DMS153 treated with DMSO at 0.1 percent for 48 hours (cell line): ENCODE data around the gene C19orf38.
A peak's percentile ranks its signal among the peaks of the same experiment; 100 is the strongest.
"Not testable (repeated sequence)": the region's sequence is repeated elsewhere in the genome, so short reads cannot be mapped to it uniquely, and the experiment has no call there.

Experiments used
- DNase-seq: peaks from one replicate; lab custom pipeline; 2025; ENCODE audit not compliant: unreplicated experiment; lab: John Stamatoyannopoulos, UW

C19orf38 gene

DNA sequence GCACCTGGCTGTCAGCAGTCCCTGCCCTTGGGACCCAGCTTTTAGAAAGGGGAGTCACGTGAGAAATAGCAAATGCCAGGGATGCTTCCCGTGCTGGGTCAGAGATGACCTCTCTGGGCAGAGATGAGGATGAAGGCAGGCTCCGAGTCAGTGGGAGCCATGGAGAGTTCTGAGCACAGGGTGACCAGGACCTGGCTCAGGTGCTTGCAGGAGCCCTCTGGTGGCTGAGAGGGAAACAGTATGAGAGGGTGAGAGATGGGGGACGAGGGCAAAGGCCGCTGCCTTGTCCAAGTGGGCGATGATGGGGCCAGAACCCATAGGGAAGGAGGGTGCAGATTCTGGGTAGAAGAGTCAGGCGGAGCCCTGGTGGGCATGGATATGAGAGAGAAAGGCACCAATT lies 28.0 kb upstream of the C19orf38 start:
- DNase-seq = no peak

DNA sequence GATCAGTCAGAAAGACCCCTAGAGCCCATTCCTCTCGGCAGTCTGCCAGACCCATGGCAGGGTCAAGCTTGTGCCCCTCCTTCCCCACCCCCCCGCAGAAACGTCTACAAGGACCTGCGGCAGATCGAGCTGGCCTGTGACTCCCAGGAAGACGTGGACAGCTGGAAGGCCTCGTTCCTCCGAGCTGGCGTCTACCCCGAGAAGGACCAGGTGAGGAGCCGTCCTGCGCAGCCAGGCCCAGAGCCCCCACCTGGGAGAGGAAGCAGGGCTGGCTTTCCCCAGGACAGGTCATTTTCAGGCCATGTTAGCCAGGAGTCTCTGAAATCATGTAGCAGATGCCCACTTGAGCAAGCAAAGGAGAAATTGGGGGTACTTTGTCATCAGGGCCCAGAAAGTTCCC lies 24.5 kb upstream of the C19orf38 start:
- no peak for DNase-seq

DNA sequence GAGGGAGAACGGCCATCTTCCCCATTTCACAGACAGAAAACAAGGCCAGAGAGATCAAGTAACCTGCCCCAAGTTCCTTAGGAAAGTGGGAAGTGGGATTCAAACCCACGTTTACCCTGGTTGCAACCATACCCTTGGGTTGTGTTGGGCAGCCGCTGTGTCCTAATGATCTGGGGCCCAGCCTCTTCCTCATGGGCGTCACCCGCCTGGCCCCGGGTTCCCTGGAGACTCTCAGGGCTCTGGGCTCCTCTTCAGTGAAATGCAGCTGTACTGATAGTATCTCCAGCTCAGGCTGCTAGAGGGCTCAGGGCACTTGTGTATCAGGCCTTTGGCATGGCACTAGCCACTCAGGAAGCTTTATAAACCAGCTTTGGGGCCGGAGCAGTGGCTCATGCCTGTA lies 22.0 kb upstream of the C19orf38 start:
- DNase-seq = no peak

DNA sequence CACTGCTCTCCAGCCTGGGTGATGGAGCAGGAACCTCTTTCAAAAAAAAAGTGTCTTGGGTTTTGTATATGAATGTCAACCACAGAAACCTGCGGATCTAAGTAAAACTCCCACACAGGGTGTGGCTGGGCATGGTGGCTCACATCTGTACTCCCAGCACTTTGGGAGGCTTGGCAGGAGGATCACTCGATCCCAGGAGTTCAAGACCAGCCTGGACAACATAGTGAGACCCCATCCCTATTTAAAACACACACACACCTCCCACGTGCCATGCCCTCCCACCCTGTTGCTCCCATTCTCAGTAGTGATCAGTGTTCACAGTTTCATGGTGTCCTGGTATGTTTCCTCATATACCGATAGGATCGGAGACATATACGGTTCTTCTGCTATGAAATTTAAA lies 21.4 kb upstream of the C19orf38 start:
- DNase-seq = no peak

DNA sequence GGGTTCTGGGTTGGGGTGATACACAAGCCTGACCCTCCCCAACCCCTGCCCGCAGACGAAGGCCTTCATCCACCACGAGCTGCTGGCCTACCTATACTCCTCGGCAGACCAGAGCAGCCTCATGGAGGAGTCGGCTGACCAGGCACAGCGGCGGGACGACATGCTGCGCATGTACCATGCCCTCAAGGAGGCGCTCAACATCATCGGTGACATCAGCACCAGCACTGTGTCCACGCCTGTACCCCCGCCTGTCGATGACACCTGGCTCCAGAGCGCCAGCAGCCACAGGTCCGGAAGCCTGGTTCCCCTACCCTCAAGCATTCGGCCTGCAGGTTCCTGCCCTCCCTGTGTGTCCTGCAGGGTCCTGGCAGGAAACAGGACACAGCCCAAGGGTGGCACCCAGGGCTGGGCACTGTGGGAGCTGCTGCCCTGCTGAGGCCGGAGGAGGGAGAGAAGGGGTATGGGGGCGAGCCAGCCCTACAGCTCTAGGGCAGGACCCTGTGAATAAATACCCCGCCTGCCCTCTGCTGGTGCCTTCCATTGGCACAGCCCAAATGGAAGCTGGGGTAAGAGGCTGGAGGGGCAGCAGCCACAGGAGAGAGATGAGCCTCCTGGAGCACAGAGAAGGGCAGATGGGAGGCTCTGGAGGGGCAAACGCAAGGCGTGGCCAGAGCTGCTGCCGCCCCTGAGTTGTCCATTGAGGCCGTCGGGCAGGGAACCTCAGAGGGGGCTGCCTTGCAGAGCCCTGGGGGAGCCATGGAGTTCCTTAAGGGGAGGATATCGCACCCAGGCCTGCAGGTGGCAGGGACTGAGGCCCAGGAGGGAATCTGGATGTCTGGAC lies 19.0 kb upstream of the C19orf38 start:
- DNase-seq = no peak

DNA sequence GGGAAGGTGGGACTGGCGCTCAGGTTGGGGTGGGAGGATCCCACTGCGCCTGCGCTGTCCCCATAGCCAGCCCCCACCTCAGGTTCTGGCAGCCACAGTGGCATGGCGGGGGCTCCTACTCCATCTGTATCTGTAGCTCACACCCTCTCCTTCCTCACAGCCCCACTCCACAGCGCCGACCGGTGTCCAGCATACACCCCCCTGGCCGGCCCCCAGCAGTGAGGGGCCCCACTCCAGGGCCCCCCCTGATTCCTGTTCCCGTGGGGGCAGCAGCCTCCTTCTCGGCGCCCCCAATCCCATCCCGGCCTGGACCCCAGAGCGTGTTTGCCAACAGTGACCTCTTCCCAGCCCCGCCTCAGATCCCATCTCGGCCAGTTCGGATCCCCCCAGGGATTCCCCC lies 18.2 kb upstream of the C19orf38 start:
- no peak for DNase-seq

DNA sequence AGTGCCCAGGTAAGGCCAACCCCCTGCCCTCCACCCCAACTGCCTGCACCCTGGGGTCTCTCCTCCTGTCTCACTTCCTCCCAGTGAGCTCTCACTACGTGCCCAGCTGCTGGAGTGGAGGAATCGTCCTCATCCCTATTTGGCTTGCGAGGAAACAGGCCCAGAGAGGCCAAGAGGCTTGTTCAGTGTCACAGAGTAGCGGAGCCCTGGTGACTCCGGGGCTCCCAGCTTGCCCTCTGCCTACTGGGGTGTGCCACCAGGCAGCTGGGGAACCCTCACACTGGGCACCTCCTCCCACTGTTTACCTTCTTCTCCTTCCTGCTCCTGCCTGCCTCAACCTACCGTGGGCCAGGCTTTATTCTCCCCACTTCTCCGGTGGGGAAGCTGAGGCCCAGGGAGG lies 17.8 kb upstream of the C19orf38 start:
- no peak for DNase-seq

DNA sequence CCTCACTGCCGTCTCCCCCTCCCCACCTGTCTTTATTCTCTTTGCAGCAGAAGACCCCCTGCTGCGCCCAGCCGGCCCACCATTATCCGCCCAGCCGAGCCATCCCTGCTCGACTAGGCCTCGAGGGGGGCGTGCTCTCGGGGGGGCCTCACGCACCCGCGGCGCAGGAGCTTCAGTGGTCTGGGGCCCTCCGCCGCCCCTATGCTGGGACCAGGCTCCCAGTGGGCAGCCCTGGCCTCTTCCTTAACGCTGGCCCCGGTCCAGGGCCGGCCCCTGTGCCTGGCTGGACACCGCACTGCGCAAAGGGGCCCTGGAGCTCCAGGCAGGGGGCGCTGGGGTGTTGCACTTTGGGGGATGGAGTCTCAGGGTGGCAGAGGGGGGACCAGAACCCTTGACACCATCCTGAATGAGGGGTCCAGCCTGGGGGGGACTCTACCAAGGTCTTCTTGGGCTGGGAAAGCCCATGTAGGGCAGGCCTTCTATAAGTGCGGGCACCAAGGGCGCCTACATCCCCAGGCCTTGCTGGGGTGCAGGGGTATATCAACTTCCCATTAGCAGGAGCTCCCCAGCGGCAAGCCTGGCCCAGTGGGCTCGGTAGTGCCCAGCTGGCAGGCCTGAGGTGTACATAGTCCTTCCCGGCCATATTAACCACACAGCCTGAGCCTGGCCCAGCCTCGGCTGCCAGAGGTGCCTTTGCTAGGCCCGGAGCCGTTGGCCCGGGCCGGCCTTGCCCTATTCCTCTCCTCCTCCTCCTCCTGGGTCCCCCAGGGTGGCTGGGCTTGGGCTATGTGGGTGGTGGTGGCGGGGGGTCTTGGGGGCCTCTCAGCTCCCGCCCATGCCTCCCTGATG lies 17.1 kb upstream of the C19orf38 start:
- no peak for DNase-seq

DNA sequence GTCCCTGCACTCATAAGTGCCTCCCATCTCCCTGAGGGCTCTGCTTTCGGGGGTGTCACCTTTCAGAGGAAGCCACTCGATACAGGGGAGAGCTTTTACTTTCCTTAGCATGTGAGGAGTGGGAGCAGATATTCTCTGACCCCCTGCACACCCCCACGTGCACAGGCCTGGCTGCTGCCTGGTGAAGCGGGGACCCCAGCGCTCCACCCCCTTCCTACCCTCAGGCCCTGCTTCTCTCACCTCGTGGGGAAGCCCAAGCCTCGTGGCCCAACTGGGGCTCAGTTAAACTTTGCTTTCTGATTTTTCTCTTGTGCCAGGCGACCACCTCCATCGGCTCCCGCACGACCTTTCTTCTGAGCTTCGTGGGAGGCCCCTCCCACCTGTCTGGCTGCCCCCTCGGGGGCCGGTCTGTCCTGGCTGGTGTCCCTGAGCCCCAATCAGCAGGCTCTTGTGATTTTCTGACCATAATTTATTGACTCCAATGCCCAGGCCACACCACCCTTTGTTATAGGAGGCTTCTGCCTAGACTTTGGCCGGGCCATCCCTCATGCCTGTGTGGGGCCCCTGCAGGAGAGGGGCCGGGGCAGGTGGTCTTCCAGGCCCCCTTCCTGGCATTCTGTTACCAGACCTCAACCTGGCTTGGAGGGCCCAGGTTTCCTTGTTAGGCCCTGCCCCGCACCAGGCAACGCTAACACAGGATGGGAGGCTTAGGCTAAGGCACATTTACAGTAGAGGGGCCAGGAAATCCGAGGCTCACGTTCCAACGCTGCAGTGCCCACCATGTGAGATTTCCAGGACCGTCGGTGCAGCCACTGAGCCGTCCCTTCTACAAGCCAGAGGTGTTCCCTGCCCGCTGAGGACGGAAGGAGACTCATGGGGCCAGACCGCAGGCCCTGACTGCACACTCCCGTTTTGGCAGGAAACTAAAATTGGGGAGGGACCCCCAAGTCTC lies 16.0 kb upstream of the C19orf38 start:
- no peak for DNase-seq

DNA sequence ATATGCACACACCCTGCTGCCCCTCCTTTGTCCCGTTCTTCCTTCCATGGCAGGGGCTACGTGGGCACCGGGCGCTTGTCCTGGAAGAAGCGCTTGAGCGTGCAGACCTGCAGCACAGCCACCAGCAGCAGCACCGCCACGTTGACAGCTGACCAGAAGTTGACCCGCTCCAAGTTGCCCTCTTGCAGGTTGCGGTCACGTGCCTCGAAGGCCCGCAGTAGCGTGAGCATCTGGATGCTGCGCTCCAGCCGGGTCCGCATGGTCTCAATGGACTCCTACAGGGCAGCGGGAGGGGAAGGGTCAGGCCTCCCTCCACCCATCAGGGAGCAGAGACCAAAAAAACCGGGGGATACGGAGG lies 15.3 kb upstream of the C19orf38 start:
- no peak for DNase-seq

DNA sequence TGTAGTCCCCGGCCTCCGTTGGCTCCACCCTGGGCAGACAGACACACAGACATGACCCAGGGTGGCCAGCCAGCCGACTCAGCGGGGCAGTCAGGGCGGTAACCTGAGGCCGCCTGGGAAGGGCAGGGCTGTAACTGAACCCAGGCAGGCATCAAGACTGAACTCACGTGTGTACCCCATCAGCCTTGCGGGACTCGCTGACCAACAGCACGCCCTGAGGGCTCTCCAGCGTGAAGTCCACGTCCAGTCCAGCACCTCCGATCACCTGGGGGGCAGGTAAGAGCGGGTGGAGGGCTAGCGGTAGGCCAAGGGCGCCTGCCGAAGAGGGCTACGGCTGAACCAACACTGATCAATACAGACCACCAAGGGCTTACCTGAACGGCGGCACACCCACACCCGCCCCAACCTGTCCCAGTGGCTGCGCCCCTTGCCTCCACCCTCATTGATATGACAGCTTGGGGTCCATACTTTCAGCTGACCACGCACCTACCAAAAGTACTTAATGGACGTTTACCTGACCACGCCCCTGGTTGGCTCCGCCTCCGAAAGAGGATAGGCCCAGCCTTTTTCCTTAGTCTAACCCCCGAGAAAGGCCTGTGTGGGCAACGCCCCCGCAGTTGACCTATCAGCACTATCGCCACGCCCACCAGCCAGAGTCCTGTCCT lies 13.0 kb upstream of the C19orf38 start:
- no peak for DNase-seq

DNA sequence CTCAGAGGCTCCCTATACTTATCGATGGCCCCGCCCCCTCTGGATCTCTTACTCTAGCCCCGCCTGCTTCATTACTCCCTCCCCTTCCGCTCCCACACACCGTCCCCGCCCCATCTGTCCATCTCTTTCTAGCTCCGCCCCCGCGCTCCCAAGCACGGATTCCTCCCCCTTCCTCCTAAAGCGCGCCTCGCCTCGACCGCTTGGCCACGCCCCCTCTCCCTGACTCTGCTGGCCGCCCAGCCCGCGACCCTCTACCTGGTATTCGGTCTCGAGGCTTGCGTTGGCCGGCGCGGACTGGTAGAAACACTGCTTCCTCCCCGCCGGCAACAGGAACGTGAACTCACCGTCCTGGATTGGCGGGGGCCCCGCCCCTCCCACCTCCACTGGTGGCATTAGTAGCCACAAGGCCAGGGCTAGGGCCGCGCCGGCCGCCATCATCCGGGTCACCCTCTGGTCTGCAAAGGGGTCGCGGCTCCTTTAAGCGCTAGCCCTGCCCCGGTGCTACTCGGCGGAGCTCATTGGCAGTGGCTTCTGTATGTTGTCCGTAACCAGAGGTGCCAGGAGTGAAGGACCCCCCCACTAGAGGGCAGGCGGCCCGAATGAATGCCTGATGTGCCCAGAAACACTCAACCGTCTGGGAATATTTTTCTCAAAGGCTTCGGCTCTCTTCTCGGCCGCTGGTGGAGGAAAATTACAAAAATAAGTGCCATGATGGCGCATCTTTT lies 12.3 kb upstream of the C19orf38 start, which contains the start of gene TMED1:
TSS of gene TMED1 (minus strand) at position 459 of the 725 bp plus-strand sequence. CDS start at position 438, 21 bp downstream.
- peak; percentile 99 for DNase-seq

DNA sequence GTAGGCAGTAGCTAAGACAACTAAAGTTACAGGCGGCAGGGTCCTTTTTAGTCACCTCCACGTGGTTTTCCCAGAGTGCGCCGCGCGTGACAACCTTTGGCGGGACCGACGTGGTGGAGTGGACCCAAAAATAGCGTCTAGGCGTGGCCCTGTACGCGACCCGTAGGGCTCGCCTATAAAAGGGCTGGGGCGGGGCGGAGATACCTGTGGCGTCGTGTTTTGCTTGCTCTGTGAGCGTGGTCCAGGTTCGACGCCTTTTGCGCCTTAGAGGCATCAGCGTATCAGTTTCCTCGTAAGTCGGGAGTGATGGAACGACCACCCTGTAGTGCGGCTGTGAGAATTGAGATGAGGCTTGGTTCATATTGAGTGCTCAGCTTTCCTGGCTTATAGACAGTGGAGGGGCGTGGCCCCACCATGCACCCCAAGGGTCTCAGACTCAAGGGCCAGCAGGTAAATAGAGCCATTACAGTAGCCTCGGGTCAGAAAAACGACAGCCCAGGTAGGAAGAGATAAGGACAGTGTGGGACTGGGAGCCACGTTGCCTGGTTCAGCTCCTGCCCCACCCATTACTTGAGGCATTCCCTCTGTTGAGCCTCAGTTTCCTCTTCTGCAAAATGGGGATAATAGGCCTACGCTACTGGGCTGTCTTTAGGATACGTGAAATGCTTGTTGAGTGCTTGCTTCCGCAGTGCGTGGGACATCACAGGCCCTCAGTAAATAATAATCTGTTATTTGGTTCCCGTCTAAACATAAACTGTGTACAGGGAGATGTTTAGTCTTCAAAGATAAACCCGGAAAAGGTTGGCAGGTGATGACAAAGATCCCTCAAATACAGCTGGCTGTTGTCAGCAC lies 11.5 kb upstream of the C19orf38 start:
- peak; percentile 92 for DNase-seq

DNA sequence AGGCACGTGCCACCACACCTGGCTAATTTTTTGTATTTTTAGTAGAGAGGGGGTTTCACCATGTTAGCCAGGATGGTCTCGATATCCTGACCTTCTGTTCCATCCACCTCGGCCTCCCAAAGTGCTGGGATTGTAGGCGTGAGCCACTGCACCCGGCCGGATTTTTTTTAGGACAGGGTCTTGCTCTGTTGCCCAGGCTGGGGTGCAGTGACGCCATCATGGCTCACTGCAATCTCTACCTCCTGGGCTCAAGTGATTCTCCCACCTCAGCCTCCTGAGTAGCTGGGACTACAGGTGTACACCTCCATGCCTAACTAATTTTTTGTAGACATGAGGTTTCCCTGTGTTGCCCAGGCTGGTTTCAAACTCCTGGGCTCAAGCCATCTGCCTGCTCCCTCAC lies 10.6 kb upstream of the C19orf38 start:
- not testable (repeated sequence) for DNase-seq

DNA sequence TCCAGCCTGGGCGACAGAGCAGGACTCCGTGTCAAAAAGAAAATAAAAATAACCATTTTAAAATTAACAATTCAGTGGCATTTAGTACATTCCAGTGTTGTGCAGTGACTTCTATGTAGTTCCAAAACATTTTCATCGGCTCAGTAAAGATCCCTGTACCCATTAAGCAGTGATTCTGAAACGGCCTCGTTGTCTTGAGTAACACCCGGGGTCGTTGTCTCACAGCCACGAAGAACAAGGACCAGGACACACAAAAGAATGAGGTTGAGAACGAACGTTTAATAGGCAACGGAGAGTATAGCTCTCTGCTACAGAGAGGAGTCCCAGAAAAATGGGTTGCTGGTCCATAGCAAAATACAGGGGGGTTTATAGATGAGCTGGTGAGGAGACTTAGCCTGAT lies 9.8 kb upstream of the C19orf38 start:
- DNase-seq = no peak

DNA sequence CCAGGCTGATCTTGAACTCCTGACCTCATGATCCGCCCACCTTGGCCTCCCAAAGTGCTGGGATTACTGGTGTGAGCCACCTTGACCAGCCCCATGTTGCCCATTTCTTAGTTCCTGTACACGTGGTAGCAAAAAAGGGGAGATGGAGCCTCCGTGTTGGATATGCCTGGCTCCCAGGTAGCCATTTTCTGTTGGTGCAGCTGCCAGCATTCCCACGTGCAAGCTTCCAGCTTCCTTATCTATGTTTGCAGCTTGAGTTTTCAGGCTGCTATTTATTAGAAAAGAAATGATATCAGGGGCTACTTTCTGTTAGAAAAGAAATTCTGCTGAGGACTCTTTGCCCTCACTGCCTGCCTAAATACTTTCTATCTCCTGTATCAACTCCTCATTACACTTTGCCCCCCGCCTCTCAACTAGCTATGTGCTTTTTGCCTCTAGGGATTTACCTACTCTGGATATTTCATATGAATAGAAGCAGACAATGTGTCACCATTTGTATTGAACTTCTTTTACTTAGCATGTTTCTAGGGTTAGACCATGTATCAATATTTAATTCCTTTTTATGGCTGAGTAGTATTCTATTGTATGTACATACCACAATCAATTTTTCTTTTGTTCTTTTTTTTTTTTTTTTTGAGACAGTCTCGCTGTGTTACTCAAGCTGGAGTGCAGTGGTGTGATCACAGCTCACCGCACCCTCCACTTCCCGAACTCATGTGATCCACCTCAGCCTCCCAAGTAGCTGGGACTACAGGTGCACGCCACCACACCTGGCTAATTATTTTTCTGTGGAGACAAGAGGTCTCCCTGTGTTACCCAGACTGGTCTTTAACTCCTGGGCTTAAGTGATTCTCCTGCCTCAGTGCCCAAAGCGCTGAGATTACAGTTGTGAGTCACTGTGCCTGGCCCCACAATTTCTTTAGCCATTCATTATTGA lies 8.8 kb upstream of the C19orf38 start:
- no peak for DNase-seq

DNA sequence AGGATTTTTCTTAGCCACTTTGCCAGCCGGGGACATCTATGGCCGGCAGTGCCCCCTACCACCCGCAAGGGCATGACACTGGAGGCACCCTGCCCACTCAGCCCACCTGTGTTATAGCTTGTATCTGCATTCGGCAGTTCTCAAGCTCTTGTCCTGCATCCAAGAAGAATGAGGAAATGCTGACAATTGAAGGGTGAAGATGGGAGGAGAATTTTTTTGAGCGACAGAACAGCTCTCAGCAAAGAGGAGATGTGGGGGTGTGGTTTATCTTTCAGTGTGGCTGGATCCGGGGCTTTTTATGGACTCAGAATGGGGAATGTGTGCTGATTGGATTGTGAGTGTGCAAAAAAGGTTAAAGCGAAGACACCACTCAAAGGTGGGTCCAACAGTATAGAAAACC lies 5.4 kb upstream of the C19orf38 start:
- no peak for DNase-seq
